Left cardiac atrium (tissue), 4 donors: ENCODE results near the gene GULP1. TPM values are rescaled to one million over a fixed set of nuclear protein-coding genes. Genes with fewer than 3 reads are reported as not detected.

Experiments used
- ATAC-seq, 2 donors: fragments of 200-7000 bp; cut with Tn5 transposase; one replicate each; pipeline ENCODE4 v1.9.1; 2020; ENCODE audit warnings: mild to moderate bottlenecking in 2 of 2, moderate library complexity in 2 of 2
- DNase-seq: peaks from one replicate; pipeline ENCODE4 v3.0.0-alpha.2; 2020
- intact Hi-C, 2 donors: fragments of 100-400 bp; cut with DNase I; formaldehyde crosslinking; loops; one replicate each; pipeline versions ENCODE4 v1.14.1 to v1.15.1; 2022 to 2023
- total RNA-seq, 2 donors: library from RNA; stranded (reverse); fragmentation: NEBNext Ultra II Directional; extraction: Animal tissue kit (Norgen Biotek cat#: 25700); gene quantifications; one replicate each; pipeline ENCODE4 v1.2.1, GENCODE V29; 2021
- donor health status: DM: no; HTN: yes; CAD: no.
- donor health status: DM: no; HTN: yes; CAD: no; lungs with severe emphysema.
- donor health status: DM: yes; HTN: yes; CAD: no.
- donor health status: Dilated cardiomyopathy.

GULP1 gene
- total RNA-seq, 2 donors from 2014 or later = 10.8 to 17.4 TPM

DNA sequence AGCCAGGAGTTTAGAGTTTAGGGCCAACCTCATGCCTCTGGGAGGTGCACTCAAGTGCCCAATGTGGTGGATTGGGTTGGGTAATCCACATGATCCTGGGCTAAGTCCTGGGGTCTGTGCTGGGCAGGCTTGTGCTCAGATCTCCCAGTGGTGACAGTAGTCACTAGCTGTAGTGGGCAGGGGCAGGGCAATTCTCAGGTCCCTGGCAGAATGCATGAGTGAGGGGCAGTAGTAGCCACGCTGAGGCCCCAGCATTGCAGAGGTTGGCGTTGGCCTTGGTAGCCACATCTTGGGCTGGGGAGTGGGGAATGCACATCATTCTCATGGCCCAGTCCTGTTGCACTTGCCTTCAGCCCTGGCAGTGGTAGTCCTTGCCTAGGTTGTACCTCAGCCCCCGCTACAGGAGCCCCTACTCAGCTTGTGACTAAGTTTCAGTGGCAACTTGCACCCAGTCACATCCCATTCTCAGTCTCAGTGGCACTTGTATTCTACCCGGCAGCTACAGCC is 269.9 kb downstream of the GULP1 start:
- DNase-seq (no peak), ATAC-seq (no peak)
- intact Hi-C loops = no loop called here

GRCh38 chr2:188569431-188570165 is 277.9 kb downstream of the GULP1 start:
- no peak for ATAC-seq
- DNase-seq = no peak

GRCh38 chr2:188570370-188570769 is 278.7 kb downstream of the GULP1 start:
- no peak for ATAC-seq
- DNase-seq = no peak
- intact Hi-C loops = no loop called here

More at GRCh38 chr2:188569431-188570165, 277.9 kb downstream of the GULP1 start:
- intact Hi-C loops = no loop called here

DNA sequence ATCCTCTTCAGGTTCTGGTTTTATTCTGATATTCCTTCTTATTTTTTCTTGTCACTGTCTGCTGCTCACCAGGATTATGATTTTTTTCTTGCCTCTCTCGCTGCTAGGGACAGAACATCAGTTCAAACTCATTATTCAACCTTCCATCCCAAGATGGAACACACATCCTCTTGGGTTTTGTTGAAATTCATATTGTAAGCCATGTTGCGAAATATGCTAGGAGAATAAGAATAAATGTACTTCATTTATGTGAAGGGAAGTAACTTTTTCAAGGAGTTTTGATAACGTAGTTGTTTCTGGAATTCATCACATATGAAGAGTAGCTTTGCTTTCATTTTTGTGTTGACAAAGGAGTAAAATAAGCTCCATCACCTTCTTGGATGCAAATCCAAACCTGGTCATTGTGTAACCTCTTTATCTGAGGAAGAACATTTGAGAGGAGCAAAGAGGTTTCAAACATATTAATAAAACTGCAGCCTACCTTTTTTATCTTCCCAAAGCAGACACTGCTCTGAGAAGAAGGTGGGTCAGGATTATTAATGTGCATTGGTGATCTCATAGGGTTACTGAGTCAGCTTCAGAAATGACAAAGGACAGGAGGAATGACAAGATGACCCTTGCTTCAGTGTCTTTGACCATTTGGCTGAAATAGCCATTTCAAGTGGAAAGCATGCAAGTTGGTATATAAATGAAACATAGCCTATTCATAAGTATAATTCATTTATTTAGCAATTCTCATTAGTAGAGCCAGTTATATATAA is 280.0 kb downstream of the GULP1 start:
- intact Hi-C loops = no loop called here
- DNase-seq = no peak
- no peak for ATAC-seq

DNA sequence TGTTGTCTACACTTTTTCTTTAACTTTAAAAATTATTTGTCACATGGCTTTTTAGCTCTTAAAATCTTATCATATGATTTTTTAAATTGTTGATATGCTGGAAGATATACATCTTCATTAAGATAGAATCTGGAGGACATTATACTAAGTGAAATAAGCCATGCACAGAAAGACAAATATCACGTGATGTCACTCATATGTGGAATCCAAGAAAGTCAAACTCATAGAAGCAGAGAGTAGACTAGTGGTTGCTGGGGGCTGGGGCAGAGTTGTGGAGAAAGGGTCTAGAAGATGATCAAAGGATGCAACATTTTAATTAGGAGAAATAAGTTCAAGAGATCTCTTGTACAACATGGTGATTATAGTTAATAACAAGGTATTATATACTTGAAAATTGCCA is 280.9 kb downstream of the GULP1 start:
- DNase-seq = no peak

GRCh38 chr2:188573453-188573852 is 281.8 kb downstream of the GULP1 start:
- intact Hi-C loops = no loop called here
- ATAC-seq = no peak

More for the DNA sequence above, 280.9 kb downstream of the GULP1 start:
- ATAC-seq = no peak
- intact Hi-C loops = no loop called here

DNA sequence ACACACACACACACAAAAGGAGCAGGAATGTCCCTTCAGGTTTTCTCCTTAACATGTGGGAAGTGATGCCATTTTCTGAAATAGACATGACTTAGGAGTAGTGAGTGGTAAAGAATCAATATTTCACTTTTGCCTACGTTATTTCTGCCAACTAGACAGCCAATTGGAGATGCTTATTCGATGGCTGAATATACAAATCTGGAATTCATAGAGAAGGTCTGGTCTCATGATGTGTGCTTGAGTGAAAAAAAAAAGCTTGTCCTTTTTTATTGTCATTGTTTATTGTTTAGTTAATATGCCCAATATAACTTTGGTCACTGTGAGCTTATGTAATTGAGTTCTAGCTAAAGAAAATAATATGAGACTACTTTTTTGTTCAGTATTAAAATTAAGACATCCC is 284.3 kb downstream of the GULP1 start:
- intact Hi-C loops = no loop called here
- no peak for ATAC-seq
- DNase-seq = no peak

More at GRCh38 chr2:188573453-188573852, 281.8 kb downstream of the GULP1 start:
- no peak for DNase-seq

- intact Hi-C loops = no loop called here
- ATAC-seq (no peak), DNase-seq (no peak)
Observed at GRCh38 chr2:188576651-188577050, 285.0 kb downstream of the GULP1 start.

DNA sequence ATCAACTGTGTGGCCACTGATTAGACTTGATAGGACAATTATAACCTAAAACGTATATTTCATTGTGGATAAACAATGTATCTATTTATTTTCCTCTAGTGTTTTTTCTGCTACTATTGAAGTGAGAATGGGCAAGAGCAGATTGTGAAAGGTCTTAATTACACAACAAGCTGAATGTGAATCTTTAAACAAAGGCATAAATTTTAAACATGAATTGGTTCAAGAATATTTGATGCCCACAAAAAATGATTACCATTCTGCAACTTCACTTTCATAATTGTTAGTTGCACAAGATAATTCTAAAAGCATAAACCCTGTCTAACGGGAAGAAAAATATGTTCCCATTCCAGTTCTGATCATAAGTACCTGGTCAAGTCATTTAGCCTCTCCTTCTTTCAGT is 285.6 kb downstream of the GULP1 start:
- ATAC-seq = no peak
- DNase-seq = no peak
- intact Hi-C loops = no loop called here

- ATAC-seq (no peak), DNase-seq (no peak)
- intact Hi-C loops = no loop called here
Observed at GRCh38 chr2:188580738-188581137, 289.1 kb downstream of the GULP1 start.

DNA sequence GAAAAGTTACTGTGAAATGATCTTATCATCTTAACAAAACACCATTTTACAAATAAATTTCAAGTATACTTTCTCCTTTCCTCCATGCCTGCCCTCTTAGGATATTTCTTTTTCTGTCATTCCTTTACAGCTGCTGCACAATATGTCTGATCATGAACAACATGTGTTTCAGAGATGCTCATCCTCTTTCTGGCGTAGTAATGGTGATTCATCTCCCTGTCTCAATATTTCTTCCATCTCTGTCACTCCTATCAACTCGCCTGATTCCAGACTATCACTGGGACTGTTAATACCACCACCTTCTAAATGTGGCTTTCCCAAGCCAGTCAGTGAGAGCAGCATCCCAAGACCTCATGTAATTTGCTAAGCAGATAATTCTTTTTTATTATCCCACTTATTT is 290.5 kb downstream of the GULP1 start:
- intact Hi-C loops = no loop called here

DNA sequence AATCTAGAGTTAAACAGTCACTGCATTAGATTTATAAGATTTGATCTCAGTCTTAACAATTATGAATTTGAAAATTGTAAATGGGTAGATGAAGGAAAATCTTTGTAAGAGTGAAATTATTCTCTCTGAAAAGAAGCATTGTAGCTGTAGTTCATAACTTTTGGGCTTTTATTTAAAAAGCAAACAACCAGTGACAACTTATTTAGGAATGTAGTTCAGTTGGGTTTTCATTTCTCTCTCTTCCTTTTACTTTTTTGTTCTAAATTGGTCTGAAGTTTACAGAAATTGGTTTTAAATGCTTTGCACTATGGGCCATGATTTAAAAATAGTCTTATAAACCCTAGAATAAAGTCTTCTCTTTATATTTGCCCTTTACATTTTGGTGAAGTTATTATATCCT is 296.6 kb downstream of the GULP1 start:
- ATAC-seq (no peak), DNase-seq (no peak)
- intact Hi-C loops = no loop called here

More for the DNA sequence above, 290.5 kb downstream of the GULP1 start:
- ATAC-seq (no peak), DNase-seq (no peak)

- DNase-seq (no peak), ATAC-seq (peak in 1 of 2 donors; percentile 57)
- intact Hi-C loops = no loop called here
Observed at GRCh38 chr2:188596054-188596453, 304.4 kb downstream of the GULP1 start.

GRCh38 chr2:188598551-188598950 is 306.9 kb downstream of the GULP1 start:
- intact Hi-C loops = no loop called here
- DNase-seq (no peak), ATAC-seq (peak; percentile 57 to 87)

DNA sequence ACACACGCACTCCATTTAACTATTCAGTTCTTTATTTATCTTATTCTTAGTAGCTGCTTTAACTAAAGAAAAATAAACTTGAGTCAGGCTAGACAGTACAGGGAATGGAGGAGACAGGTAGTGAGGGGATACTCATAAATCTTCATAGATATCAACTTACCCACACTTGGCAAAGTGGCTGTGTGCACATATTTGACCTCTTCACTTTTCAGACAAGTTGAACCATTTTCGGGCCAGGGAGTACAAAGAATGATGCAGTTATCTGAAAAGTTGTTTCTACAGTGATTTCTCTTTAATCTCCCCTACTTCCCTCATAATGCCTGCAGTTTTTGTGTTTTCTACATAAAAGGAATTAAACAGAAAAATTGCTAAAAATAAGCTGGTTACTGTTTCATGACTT is 307.5 kb downstream of the GULP1 start:
- DNase-seq (no peak), ATAC-seq (peak in 1 of 2 donors; percentile 89)
- intact Hi-C loops = no loop called here

GRCh38 chr2:188600536-188601210 is 309.0 kb downstream of the GULP1 start:
- DNase-seq (no peak), ATAC-seq (no peak)
- intact Hi-C loops = no loop called here

GRCh38 chr2:188601391-188601790 is 309.7 kb downstream of the GULP1 start:
- DNase-seq = no peak
- intact Hi-C loops = no loop called here
- ATAC-seq = no peak

DNA sequence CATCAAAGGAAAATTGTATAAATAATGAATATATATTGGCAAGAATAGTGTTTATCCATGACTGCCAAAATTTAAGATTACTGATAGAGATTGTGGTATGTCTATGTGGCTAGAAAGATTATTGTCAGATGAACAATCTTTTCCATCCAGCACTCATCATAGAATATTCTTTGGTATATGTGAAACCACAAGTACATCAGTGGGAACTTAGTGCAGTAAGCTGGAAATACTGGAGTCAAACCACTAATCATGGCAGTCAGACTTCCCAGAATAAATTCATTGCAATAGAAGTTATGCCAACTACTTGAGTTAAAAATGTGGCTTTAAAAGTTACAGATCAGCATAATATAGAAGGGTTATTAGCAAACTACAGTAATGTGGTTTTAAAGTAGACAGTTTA is 310.3 kb downstream of the GULP1 start:
- no peak for ATAC-seq
- DNase-seq = no peak
- intact Hi-C loops = no loop called here

GRCh38 chr2:188604579-188604978 is 312.9 kb downstream of the GULP1 start:
- DNase-seq (no peak), ATAC-seq (no peak)

More at GRCh38 chr2:188604579-188604978, 312.9 kb downstream of the GULP1 start:
- intact Hi-C loops = no loop called here
